Measurements from ENCODE around the gene CADPS2.

The CADPS2 gene

GRCh38 chr7:122766593-122766992 lies 119.7 kb downstream of the CADPS2 start:
- FAIRE-seq, result no peak

GRCh38 chr7:122764902-122765301 lies 121.4 kb downstream of the CADPS2 start:
- no peak for FAIRE-seq

- no peak for FAIRE-seq
Measured at GRCh38 chr7:122764020-122764419, 122.2 kb downstream of the CADPS2 start.

- no peak for FAIRE-seq
Measured at GRCh38 chr7:122762071-122762470, 124.2 kb downstream of the CADPS2 start.

- FAIRE-seq, result no peak
Measured at GRCh38 chr7:122758501-122758900, 127.8 kb downstream of the CADPS2 start.

GRCh38 chr7:122756860-122757259 lies 129.4 kb downstream of the CADPS2 start:
- no peak for FAIRE-seq

GRCh38 chr7:122755696-122756095 lies 130.6 kb downstream of the CADPS2 start:
- no peak for FAIRE-seq

GRCh38 chr7:122752583-122752982 lies 133.7 kb downstream of the CADPS2 start:
- FAIRE-seq, result no peak

GRCh38 chr7:122750389-122750788 lies 135.9 kb downstream of the CADPS2 start:
- FAIRE-seq, result no peak

GRCh38 chr7:122748195-122748594 lies 138.1 kb downstream of the CADPS2 start:
- FAIRE-seq, result no peak

GRCh38 chr7:122746948-122747347 lies 139.3 kb downstream of the CADPS2 start:
- no peak for FAIRE-seq

- FAIRE-seq, result no peak
Measured at GRCh38 chr7:122743211-122743610, 143.0 kb downstream of the CADPS2 start.

- FAIRE-seq, result no peak
Measured at GRCh38 chr7:122738947-122739346, 147.3 kb downstream of the CADPS2 start.

GRCh38 chr7:122736183-122736582 lies 150.1 kb downstream of the CADPS2 start:
- no peak for FAIRE-seq

GRCh38 chr7:122727759-122728158 lies 158.5 kb downstream of the CADPS2 start:
- FAIRE-seq, result no peak

- no peak for FAIRE-seq
Measured at GRCh38 chr7:122727354-122727753, 158.9 kb downstream of the CADPS2 start.

GRCh38 chr7:122726881-122727280 lies 159.4 kb downstream of the CADPS2 start:
- no peak for FAIRE-seq

GRCh38 chr7:122724366-122724765 lies 161.9 kb downstream of the CADPS2 start:
- no peak for FAIRE-seq

GRCh38 chr7:122719010-122719578 lies 167.2 kb downstream of the CADPS2 start:
- no peak for FAIRE-seq

- no peak for FAIRE-seq
Measured at GRCh38 chr7:122717356-122718089, 168.7 kb downstream of the CADPS2 start.

- FAIRE-seq, result no peak
Measured at GRCh38 chr7:122715183-122715582, 171.1 kb downstream of the CADPS2 start.

- FAIRE-seq, result no peak
Measured at GRCh38 chr7:122710916-122711315, 175.3 kb downstream of the CADPS2 start.

GRCh38 chr7:122709930-122710646 lies 176.2 kb downstream of the CADPS2 start:
- no peak for FAIRE-seq

- no peak for FAIRE-seq
Measured at GRCh38 chr7:122706836-122707235, 179.4 kb downstream of the CADPS2 start.

Measured in G401.6 (cell line).